Right kidney (tissue), 9 donors: ENCODE measurements around the gene NAA11.

Source experiments
- DNase-seq: peaks from one replicate; pipeline ENCODE4 v3.0.0-alpha.2; 2016
- long read RNA-seq, 8 donors: transcript quantifications; one replicate each; lab custom pipeline, GENCODE V29; 2026

The NAA11 gene
- long read RNA-seq, donor 1 = 0 reads
- long read RNA-seq, donor 2 = 0 reads
- long read RNA-seq, donor 3 = 0 reads
- long read RNA-seq, donor 4 = 0 reads
- long read RNA-seq, donor 5 = 0 reads
- long read RNA-seq, donor 6 = 0 reads
- long read RNA-seq, donor 7 = 0 reads
- long read RNA-seq, donor 8 = 0 reads

DNA sequence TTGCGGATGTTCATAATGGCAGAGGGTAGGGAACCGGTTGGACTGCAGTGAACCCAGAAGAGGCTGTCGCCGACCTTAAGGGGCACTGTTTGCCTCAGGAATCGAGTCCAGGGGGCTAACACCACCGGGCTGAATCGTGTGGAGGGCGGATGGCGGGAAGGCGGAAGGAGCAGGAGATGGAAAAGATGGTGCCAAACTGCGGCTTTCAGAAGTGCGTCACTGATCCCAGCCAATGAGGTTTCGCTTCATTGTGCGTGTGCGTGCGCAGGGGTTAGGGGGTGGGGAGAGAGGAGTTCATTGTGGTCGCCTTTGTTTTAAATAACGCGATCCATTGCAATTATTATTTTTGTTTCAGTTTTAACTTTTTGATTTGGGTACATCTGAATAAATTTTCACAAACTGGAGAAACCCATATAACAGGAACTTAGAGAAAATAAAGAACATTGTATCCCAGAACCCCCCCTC lies at the start of gene NAA11:
NAA11 (minus strand) TSS at position 198 of the 465 bp plus-strand sequence; CDS start at position 14, 184 bp downstream.
- no peak for DNase-seq

GRCh38 chr4:79370026-79370425 lies 44.2 kb upstream of the NAA11 start:
- DNase-seq = no peak

DNA sequence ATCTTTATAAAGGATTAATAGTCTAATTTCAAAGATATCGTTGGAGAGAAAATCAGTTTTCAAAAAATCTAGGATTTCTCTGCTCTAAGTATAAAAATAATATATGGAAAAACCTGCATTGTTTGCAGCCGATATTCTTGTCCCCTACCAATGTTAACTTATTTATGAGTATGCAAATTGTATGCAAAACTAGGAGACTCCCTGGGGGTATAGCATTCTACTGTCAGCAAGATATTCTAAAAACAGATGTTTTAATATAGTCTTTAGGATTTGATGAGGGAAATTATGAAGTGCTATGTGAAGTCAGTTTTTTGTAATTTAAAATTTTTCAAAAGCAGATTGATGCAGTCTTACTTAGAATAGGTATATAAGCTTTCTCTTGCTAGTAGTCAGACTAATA lies 41.2 kb upstream of the NAA11 start:
- DNase-seq = no peak

GRCh38 chr4:79366422-79366821 lies 40.6 kb upstream of the NAA11 start:
- no peak for DNase-seq

GRCh38 chr4:79364061-79364460 lies 38.2 kb upstream of the NAA11 start:
- DNase-seq = no peak

- no peak for DNase-seq
These were observed 36.8 kb upstream of the NAA11 start for GRCh38 chr4:79362626-79363025.

GRCh38 chr4:79360006-79360405 lies 34.1 kb upstream of the NAA11 start:
- DNase-seq = no peak

DNA sequence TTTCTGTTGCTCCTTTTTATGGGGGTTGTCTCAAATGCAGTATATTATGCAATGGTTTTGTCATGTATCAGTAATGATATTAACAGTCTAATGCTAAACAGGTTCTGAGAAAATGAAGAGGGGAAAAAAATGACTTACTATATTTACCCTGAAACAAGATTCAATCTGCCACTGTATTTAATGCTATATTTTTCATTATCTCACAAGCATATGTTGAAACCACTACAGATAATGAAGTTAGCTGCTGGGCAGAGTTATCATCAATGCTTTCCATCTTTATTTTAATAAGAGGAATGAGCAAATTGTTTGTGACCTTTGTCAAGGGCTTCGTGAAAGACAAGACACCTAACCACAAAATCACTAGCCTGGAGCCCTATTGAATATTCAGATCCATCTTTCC lies 32.6 kb upstream of the NAA11 start:
- DNase-seq = no peak

DNA sequence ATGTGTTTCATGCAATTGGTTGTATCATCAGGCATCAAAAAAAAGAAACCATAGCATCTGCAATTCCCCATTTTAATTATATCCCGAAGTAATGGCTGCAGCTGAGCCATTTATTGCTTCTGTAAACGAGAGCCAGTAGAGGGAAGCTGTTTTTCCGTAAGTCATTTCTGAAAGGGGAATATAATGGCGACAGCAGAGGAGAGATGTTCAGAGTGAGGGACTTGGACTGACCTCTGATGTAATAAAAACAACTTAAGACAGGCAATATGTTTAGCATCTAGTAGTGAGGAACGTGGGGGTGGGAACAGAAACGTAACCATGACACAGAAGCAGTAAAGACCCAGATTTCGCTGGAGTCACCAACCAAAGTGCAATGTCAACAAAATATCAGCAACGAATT lies 31.5 kb upstream of the NAA11 start:
- DNase-seq = peak; percentile 2

DNA sequence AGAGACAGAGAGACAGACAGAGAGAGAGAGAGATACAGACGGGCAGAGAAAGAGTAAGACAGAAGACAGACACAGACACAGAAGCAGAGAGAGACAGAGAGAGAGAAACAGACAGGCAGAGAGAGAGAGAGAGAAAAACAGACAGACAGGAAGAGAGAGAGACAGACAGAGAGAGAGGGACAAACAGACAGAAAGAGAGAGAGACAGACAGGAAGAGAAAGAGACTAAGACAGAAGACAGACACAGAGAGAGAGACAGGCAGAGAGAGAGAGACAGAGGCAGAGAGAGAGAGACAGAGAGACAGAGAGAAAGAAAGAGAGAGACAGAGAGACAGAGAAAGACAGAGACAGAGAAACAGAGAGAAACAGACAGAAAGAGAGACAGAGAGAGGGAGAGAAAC lies 27.2 kb upstream of the NAA11 start:
- no peak for DNase-seq

- no peak for DNase-seq
These were observed 22.5 kb upstream of the NAA11 start for GRCh38 chr4:79348405-79348804.

- DNase-seq = no peak
These were observed 16.2 kb upstream of the NAA11 start for GRCh38 chr4:79341893-79342653.

DNA sequence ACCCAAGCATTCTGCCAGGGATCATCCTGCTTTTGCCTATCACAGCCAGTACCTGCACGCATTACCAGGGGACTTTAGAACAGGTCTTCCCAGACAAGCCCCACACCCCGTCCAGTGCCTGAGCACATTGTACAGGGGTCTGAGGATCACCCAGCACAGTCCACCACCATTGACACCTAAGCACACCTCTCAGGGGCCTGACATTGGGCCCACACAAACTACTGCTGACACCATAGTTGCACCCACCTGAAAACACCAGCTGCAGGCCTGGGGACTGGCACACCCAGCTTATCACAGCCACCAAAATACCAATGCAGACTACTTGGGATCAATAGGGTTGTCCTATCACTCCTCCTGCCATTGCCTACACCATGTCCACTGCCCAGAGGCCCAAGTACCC lies 14.7 kb upstream of the NAA11 start:
- no peak for DNase-seq

- no peak for DNase-seq
These were observed 12.3 kb upstream of the NAA11 start for GRCh38 chr4:79338148-79338547.

DNA sequence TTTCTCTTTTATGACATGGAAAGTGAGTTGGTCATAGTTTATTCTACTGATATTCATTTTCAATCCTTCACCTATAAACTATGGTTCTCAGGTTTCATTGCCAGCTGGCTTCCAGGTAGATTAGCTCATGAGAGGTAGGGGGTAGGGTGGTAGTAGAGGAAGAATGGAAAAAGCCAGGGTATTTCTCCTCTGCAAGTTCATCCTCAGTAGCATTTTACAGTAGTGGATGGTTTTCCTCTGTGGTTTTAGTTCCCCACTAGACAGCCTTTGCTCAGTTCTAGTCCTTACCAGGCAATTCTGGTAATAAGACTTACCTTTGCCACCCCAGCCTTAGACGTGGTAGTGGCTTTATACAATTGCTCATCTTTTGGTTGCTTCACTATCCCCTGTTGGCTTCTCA lies 8.9 kb upstream of the NAA11 start:
- no peak for DNase-seq

- no peak for DNase-seq
These were observed 8.5 kb upstream of the NAA11 start for GRCh38 chr4:79334341-79334740.

DNA sequence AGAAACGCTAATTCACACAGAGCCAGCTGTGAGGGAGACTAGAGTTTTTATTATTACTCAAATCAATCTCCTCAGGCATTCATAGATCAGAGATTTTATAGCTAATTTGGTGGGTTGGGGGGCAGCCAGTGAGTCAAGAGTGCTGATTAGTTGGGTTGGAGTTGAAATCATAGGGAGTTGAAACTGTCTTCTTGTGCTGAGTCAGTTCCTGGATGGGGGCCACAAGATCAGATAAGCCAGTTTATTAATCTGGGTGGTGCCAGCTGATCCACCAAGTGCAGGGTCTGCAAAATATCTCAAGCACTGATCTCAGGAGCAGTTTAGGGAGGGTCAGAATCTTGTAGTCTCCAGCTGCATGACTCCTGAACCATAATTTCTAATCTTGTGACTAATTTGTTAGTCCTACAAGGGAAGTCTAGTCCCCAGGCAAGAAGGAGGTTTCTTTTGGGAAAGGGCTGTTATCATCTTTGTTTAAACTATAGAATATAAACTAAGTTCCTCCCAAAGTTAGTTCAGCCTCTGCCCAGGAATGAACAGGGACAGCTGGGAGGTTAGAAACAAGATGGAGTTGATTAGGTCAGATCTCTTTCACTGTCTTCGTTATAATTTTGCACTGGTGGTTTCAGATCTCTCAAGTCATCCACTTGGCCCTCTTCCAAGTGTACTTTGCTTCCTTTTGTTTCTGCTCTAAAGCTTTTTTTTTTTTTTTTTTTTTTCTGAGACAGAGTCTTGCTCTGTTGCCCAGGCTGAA lies 5.4 kb upstream of the NAA11 start:
- DNase-seq = no peak

GRCh38 chr4:79330720-79331119 lies 4.9 kb upstream of the NAA11 start:
- no peak for DNase-seq

GRCh38 chr4:79325436-79325835 lies 425 bp downstream of the NAA11 start:
- no peak for DNase-seq

DNA sequence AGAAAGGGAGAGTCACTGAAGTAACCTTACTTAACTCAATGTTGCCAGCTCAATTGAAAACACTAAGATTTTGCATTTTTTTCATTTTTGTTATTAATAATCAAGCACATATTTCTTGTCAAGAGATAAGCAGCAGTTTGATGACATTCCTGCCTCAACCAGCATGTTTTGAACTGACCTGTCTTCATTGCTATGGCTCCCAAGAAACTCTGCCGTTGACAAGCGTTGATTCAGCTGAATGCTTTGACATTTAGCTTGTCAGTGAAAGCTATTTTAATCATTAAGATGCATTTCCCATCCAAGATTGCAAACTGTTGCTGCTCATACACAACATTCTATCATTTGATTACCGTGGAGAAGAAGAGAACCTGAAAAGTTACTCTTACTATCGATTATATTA lies 5.9 kb downstream of the NAA11 start:
- DNase-seq = no peak

GRCh38 chr4:79317711-79318110 lies 8.2 kb downstream of the NAA11 start:
- DNase-seq = no peak

DNA sequence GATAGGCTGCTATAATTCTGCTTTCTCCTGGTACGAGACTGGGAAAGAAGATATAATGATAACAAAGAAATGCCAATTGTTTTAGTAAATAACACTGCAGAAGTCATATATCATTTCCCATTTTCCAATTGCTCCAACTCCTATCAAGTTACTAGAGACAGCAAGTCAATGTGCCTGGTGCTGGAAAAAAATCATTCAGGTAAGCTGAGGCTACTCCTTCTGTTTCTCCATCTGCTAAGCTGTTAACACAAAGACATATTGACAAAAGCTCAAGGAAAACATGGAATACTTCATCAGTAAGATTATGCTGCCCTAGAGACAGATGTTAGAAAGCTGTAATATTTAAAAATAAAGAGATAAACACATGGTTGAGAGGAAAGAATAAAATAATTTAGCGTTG lies 10.0 kb downstream of the NAA11 start:
- DNase-seq = no peak

DNA sequence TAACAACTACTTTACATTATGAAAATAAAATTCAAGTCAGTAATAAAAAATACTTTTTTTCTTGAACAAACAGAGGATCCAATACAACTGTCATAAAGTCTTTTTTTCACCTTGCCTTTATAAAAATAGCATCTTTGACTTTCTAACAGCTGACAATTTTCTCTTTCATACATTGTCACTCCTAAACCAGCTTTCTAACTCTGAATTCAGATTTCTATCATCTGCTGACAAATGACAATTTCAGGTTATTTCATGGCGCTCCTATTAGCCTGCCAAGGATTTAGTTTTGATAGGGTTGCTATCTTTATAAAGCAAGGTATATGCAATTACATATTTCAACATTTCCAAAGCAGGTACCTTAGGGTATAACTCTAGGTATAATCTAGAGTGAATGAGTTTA lies 14.6 kb downstream of the NAA11 start:
- no peak for DNase-seq

DNA sequence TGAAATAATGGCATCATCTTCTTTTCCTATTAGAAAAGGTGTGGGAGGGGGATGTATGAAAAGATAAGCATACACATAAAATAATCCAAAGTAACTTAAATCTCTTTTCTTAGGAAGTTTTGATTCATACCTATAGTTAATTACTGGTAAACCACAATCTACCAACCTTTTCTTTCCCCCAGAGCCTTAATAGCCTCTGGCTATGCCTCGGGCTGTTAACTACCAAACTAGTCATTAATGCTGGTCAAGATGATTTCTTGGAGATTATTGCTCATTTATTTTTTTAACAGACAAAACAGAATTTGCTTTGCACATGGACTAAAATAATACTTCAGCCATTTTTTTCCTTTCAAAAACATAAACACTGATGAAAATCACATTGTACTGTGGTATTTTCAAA lies 16.9 kb downstream of the NAA11 start:
- DNase-seq = no peak
